Left renal pelvis (tissue), 4 donors: ENCODE data around the gene MVP. TPM values are rescaled to one million over a fixed set of nuclear protein-coding genes. Genes with fewer than 3 reads are reported as not detected.
"Not testable (repeated sequence)": the region's sequence is repeated elsewhere in the genome, so short reads cannot be mapped to it uniquely, and the experiment has no call there.

Source experiments
- DNase-seq, 4 donors: peaks; one replicate each; pipeline ENCODE4 v3.0.0-alpha.2; 2013; ENCODE audit warnings: low read depth in 4 of 4, low spot score in 3 of 4
- polyA plus RNA-seq, 4 donors: library from polyadenylated mRNA; unstranded; fragments of 120-200 nt; gene quantifications; one replicate each; pipeline ENCODE4 v1.2.1, GENCODE V29; 2013; ENCODE audit not compliant: insufficient read length in 4 of 4

Gene MVP
- polyA plus RNA-seq, 4 donors, result 18.5 to 22.5 (median 18.9) TPM

DNA sequence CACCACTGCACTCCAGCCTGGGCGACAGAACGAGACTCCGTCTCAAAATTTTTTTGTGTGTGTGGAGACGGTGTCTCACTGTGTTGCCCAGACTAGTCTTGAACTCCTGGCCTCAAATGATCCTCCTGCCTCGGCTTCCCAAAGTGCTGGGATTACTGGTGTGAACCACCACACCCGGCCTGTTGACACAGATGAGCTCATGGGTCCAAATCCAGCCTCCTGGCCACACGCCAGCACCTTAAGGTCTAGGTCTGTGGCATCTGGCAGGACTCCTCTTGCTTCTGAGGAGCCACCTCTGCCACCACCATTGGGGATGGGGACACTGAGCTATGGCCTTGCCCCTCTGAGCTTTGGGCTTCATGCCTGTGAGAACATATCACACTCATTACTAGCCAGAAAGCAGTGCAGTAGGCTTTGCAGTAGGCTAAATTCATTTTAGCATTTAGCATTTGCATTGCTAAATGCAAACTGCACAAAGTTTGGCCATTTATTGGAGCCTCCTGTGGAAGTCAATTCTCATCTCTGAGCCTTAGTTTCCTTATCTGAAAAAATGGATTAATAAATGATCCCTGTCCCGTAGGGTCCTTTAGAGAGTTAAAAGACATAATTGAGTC is 48.2 kb downstream of the MVP start:
- no peak for DNase-seq

- DNase-seq, result not testable (repeated sequence)
Measured at GRCh38 chr16:29869067-29869466, 48.8 kb downstream of the MVP start.

DNA sequence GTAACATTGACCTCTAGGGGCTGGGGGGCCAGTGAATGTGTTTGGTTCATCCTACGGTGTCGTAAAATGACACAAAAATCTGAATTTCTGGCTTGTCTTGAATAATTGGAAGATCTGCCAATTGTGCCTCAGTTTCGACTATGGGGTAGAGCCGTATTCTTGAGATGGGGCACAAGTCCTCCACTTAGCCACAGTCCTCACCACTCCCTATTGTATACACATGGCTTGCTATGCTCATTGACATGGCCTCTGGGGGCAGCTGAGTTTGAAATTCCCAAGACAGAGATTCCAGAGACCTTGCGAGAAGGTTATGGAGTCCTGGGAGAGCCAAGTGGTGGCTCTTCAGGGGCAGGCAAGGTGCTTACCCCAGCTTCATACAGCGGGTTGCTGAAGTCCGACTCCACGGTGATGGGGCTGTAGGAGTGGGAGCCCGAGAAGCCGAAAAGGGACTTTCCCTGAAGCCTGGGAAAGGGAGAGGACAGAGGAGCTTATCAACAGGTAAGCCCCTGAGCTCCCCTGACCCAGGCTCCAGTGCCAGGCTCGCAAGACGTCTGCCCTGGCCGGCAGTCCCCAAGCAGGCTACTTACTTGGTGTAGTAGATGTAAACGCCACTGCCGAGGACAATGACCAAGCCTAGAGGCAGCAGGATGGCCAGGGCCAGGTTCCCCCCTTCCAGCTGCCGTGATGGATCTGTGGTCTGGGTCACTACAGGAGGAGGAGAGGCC is 51.7 kb downstream of the MVP start:
- no peak for DNase-seq

GRCh38 chr16:29873319-29873718 is 53.1 kb downstream of the MVP start:
- DNase-seq, result no peak

DNA sequence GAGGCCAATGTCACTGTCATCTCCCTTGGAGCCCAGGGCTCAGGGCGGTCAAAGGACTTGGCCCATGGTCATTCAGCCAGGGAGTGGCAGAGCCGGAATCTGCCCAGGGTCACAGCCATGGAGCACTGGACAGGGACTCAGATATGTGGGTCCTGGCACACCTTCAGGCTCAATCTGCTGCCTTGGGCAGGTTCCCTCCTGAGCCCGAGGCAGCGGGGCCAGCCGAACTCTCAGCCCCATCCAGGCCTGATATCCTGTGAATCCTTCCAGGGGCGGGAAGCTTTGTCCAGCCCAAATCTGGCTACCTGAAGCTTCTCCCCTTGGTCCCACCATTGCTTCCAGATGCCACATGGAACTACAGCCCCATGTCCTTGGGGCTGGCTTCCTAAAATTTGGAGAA is 54.9 kb downstream of the MVP start:
- DNase-seq, result no peak

GRCh38 chr16:29876217-29876593 is 55.9 kb downstream of the MVP start:
- no peak for DNase-seq

- no peak for DNase-seq
Measured at GRCh38 chr16:29876594-29877249, 56.5 kb downstream of the MVP start.

- DNase-seq, result no peak
Measured at GRCh38 chr16:29877266-29877961, 57.2 kb downstream of the MVP start.

DNA sequence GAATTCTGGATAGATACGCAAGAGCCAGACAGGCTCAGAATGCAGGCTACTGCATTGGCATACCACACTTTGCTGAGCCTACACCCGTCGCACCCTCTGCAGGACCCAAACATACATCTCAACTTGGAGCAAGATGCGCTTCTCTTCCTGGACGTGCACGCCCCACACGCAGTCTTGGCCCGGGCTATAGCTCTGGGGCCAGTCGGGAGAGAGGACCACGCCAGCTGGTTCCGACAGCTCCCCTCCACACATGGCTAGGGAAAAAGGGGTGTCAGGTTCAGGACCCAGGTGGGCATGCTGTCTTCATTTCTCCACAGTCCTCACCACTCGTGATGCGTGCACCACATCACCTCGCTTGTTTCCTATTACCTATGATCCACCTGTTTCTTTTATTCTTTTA is 57.9 kb downstream of the MVP start:
- no peak for DNase-seq

DNA sequence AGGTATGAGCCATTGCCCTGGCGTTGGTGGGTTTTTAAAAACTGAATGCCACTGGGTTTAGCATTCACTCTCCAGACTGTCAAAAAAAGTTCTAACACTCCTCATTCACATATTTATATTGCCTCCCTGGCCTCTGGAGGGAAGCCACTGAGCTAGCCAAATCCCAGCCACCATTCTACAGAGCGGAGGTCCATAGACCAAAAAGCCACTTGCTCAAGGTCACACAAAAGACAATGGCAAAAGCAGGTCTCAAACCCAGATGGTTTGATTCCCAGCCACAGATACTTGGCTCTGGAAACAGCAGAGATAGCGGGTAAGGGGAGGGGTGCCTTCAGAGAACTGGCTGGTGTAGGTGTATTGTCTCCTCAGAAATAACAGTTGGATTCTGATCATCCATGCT is 60.8 kb downstream of the MVP start:
- no peak for DNase-seq

DNA sequence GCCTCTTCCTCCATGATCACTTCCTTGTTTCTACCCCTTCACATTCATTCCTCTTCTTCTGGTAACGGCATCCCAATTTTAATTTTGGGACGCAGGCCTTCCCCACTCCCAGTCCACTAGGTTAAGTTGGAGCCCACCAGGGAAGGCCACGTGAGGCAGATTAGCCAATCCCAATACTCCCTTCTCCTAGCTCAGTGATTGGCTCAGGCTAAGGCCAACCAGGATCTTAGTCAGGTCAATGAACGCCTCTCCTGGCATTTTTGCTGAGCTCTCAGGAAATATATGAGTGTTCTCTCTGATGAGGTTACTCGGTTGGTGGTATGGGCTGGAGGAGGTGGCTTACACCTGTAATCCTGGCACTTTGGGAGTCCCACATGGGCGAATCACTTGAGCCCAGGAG is 63.7 kb downstream of the MVP start:
- no peak for DNase-seq

DNA sequence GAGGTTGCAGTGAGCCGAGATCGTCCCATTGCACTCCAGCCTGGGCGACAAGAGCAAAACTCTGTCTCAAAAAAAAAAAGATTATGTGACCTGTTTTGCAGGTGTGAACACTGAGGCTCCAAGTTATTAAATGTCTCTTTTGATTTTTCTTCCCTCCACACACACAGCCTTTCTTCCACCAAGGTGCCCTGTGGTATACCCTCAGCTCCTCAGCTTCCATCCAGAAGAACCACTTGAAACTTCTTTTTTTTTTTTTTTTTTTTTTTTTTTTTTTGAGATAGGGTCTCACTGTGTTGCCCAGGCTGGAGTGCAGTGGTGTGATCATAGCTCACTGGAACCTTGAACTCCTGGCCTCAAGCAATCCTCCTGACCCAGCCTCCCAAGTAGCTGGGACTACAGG is 69.1 kb downstream of the MVP start:
- DNase-seq, result not testable (repeated sequence)

GRCh38 chr16:29891525-29892457 is 71.5 kb downstream of the MVP start:
- no peak for DNase-seq

DNA sequence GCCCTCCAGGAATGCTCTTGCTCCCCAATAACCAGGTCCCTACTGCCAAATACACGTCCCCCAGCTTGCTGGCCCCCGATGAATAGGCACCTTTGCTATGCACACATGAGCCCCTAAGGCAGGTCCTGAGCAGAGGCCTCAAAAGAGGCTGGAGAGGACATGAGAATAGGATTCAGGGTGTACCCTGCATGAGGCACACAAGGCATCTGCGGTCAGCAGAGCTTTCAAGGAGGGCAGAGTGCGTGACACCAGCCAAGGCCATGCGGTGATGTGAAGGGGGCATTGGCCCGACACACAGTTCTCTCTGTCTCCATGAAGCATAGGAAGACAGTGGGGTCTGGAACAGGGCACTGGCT is 72.2 kb downstream of the MVP start:
- DNase-seq, result no peak

GRCh38 chr16:29893553-29893952 is 73.3 kb downstream of the MVP start:
- DNase-seq, result no peak

GRCh38 chr16:29894352-29894751 is 74.1 kb downstream of the MVP start:
- DNase-seq, result no peak

GRCh38 chr16:29896841-29897240 is 76.6 kb downstream of the MVP start:
- no peak for DNase-seq

DNA sequence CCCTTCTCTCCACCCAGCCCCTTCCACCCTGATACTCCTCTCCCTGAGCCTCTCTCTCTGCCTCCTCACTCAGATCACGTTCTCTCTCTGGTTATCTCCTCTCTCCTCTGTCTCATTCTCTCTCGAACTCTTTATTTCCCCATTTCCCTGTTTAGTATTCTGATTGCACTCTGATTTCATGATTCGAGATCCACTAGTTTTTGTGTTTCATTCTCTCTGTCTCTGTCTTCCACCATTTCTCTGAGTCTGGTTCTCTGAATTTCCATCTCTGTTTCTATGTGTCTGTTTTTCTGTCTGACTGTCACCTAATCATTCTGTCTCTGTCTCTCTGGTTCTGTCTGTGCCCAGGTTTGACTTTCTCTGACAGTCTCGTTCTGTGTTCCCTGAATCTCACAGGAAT is 77.1 kb downstream of the MVP start:
- DNase-seq, result no peak
